Measurements from ENCODE around the gene IST1.

DNA sequence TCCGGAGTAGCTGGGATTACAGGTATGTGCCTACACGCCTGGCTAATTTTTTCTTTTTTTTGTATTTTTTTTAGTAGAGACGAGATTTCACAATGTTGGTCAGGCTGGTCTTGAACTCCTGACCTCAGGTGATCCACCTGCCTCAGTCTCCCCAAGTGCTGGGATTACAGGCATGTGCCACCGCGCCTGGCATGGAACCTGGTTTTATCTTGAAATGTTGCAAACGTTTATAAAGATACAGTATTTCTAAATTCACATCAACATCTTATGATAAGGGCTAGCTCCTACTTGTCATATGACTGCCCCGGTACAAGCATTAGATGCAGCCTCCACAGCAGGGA is 1.5 kb upstream of the IST1 start:
- TF ChIP-seq CTCF (IDR thresholded peaks at IDR 0.05; ENCODE audit: low read depth, low read length): no peak
- TF ChIP-seq MYC (IDR thresholded peaks at IDR 0.05; ENCODE audit: low read depth, low read length): no peak
